Measurements from ENCODE around the gene ANKRD37.

DNA sequence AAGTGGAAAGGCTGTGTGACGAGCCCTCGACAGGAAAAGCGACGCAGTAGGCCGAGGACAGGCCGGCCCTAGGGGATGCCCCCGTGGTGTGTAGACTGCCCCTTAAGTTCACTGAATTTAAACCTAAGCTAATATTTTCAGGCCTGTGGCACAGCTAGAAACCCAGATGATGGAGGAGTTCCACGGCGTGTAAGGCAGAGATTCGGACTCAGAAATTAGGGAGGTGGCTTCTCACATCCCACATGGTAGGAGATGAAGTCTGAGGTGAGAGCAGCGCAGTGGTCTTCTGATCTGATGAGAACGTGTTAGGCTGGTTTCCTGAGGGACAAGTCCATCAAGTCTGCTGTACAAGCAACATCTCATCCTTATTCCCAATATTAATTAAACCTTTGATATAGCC, 8.7 kb upstream of the ANKRD37 start:
- TF ChIP-seq POLR2A (IDR thresholded peaks at IDR 0.05; ENCODE audit: low read depth, low read length) (peak; percentile 56), POLR2AphosphoS5 (IDR thresholded peaks at IDR 0.05; ENCODE audit: low read depth, low read length) (peak; percentile 58; the same call in 1 of the 2 replicates), TAF1 (IDR thresholded peaks at IDR 0.05; ENCODE audit: low read depth, low read length) (no peak)
